Smooth muscle cell (in vitro differentiated cells): ENCODE measurements around the gene UNC5A. TPM values are rescaled to one million over a fixed set of nuclear protein-coding genes. Genes with fewer than 3 reads are reported as not detected.

Experiments
- DNase-seq: peaks from one replicate; lab custom pipeline; 2025; ENCODE audit not compliant: unreplicated experiment; lab: John Stamatoyannopoulos, UW
- H2AFZ ChIP-seq: fragments of 200-600 bp; sonication (generic); 2 replicates; pipeline ENCODE4 v1.6.0; 2016; ENCODE audit warnings: antibody characterized with exemption, low read depth, mild to moderate bottlenecking
- H3F3A ChIP-seq: fragments of 200-600 bp; sonication (generic); 2 replicates; pipeline ENCODE4 v1.6.0; 2017; ENCODE audit warnings: antibody characterized with exemption, low read depth
- H3K27ac ChIP-seq: fragments of 200-600 bp; sonication (generic); 2 replicates; pipeline ENCODE4 v1.5.1; 2016; ENCODE audit warnings: low read depth, mild to moderate bottlenecking
- H3K27me3 ChIP-seq: fragments of 200-600 bp; sonication (generic); 2 replicates; pipeline ENCODE4 v1.6.1; 2016; ENCODE audit warnings: low read depth, mild to moderate bottlenecking
- H3K36me3 ChIP-seq: fragments of 200-600 bp; sonication (generic); 2 replicates; pipeline ENCODE4 v1.5.1; 2016; ENCODE audit warnings: low read depth
- H3K4me1 ChIP-seq: fragments of 200-600 bp; sonication (generic); 2 replicates; pipeline ENCODE4 v1.5.1; 2016; ENCODE audit warnings: low read depth
- H3K4me2 ChIP-seq: fragments of 200-600 bp; sonication (generic); 2 replicates; pipeline ENCODE4 v1.6.0; 2016; ENCODE audit warnings: mild to moderate bottlenecking
- H3K4me3 ChIP-seq: fragments of 200-600 bp; sonication (generic); 2 replicates; pipeline ENCODE4 v1.5.1; 2016; ENCODE audit warnings: mild to moderate bottlenecking
- H3K79me2 ChIP-seq: fragments of 200-600 bp; sonication (generic); 2 replicates; pipeline ENCODE4 v1.6.0; 2016; ENCODE audit warnings: low read depth, mild to moderate bottlenecking
- H3K9ac ChIP-seq: fragments of 200-600 bp; sonication (generic); 2 replicates; pipeline ENCODE4 v1.6.0; 2016; ENCODE audit warnings: low read depth
- H3K9me3 ChIP-seq: fragments of 200-600 bp; sonication (generic); replicated peaks from 2 replicates; pipeline ENCODE4 v1.5.1; 2016; ENCODE audit warnings: low read depth
- H4K20me1 ChIP-seq: fragments of 200-600 bp; sonication (generic); 2 replicates; pipeline ENCODE4 v1.6.0; 2016; ENCODE audit warnings: low read depth
- WGBS: methylation state at CpG from one replicate; pipeline ENCODE4 v1.1.7; 2016; ENCODE audit warnings: low lambda C conversion rate; 5-methylcytosine and 5-hydroxymethylcytosine counted together
- polyA plus RNA-seq: library from polyadenylated mRNA; unstranded; fragments of >200 nt; fragmentation: Nextera tagmentation; extraction: Ambion mirVana; gene quantifications from 2 replicates; pipeline ENCODE4 v1.2.1, GENCODE V29; 2016
- total RNA-seq: library from RNA; depleted of rRNA; stranded (reverse); fragments of >200 nt; gene quantifications from 2 replicates; pipeline ENCODE4 v1.2.3, GENCODE V29; 2014
- TF ChIP-seq, protein P1 (sequence below): fragments of 200-600 bp; sonication (generic); IDR thresholded peaks from 2 replicates; pipeline ENCODE4 v1.5.1; 2017; ENCODE audit warnings: borderline replicate concordance, mild to moderate bottlenecking, antibody characterized with exemption; ENCODE audit not compliant: insufficient read depth, poor library complexity, severe bottlenecking

Gene UNC5A
- total and polyA plus RNA-seq, 2 experiments from 2014 or later, result not detected

DNA sequence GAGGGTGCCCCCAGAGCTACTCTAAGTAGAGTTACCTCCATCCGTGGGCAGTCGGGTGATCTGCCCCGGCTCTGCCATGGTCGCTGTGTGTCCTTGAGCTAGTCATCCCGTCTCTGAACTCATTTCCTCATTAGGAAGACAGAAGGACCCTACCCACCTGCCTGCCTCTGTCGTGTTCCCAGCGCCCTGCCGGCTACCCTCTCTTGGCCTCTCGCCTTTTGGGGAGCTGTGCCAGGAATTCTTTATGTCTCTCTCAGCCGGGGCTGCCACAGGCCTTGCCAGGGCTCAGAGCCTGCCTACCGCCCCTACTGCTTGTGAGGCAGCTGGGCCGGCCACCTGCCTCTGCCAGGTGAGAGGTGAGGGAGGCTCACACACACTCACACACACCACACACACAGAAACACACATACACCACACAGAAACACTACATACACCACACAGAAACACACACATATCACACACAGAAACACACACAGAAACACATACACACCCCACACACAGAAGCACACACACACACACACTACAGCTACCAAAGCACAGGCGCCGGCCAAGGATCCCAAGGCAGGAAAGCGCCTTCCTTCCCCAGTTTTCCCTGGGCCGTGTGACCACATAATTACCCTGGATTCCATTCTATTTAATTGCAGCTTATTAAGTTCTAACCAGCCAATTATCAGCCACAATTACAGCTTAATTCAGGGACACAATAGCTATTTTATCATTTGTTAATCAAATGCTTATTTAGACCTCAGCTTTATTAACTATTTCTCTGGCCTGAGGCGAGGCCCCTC lies 41.7 kb downstream of the UNC5A start:
- no peak overlapping the region for H3K9ac ChIP-seq
- no peaks in the 10 kb centered on the region for H4K20me1 ChIP-seq
- H3K27ac ChIP-seq, result no peak overlapping the region
- H3K79me2 ChIP-seq, result no peaks in the 10 kb centered on the region
- DNase-seq, result no peak
- peaks cover 16% of the 10 kb centered on the region for H3K27me3 ChIP-seq
- H3F3A ChIP-seq, result no peaks in the 10 kb centered on the region
- no peak overlapping the region for H2AFZ ChIP-seq
- no peaks in the 10 kb centered on the region for H3K36me3 ChIP-seq
- no peak overlapping the region for H3K4me3 ChIP-seq
- H3K4me2 ChIP-seq, result no peak overlapping the region
- TF ChIP-seq, protein P1, sequence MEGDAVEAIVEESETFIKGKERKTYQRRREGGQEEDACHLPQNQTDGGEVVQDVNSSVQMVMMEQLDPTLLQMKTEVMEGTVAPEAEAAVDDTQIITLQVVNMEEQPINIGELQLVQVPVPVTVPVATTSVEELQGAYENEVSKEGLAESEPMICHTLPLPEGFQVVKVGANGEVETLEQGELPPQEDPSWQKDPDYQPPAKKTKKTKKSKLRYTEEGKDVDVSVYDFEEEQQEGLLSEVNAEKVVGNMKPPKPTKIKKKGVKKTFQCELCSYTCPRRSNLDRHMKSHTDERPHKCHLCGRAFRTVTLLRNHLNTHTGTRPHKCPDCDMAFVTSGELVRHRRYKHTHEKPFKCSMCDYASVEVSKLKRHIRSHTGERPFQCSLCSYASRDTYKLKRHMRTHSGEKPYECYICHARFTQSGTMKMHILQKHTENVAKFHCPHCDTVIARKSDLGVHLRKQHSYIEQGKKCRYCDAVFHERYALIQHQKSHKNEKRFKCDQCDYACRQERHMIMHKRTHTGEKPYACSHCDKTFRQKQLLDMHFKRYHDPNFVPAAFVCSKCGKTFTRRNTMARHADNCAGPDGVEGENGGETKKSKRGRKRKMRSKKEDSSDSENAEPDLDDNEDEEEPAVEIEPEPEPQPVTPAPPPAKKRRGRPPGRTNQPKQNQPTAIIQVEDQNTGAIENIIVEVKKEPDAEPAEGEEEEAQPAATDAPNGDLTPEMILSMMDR, result no peak
- 85% methylated on average over 16 of the region's 17 CpGs for WGBS
- no peaks in the 10 kb centered on the region for H3K4me1 ChIP-seq
- H3K9me3 ChIP-seq, result no peaks in the 10 kb centered on the region

DNA sequence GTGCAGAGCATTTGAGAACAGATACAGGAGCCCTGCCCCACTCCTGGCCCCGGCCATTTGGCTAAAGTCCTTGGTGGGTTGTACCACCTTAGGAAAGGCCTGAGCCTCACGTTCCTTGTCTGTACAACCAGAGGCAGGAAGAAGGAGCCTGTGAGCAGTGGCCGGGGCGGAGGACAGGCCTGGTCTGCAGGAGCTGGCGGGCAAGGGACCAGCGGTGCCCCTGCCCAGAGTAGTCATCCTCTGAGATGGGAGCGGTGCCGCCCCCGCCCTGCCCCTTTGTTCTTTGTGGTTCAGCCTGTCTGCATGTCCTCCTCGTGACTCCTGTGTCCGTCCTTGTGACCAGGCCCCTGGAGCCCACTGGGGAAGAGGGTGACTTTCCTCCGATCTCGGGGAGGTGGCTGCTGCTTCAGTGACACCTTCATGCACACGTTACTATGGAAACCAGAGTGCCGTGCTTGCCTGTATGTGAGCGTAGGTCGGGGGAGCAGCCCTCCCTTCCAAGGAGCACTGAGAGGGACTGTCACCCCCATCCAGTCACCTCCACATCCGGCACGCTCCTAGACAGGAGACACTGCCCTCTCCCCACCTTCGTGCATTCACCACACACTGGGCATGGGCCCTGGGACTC lies 42.9 kb downstream of the UNC5A start:
- Histone ChIP-seq H3K36me3 (no peaks in the 10 kb centered on the region), H3K9me3 (no peaks in the 10 kb centered on the region), H3K9ac (no peak overlapping the region), H3K27me3 (peaks cover 21% of the 10 kb centered on the region), H3K4me2 (no peak overlapping the region), H3K4me3 (no peak overlapping the region), H3K4me1 (no peaks in the 10 kb centered on the region), H3K27ac (no peak overlapping the region), H3K79me2 (no peaks in the 10 kb centered on the region), H2AFZ (no peak overlapping the region), H4K20me1 (no peaks in the 10 kb centered on the region), H3F3A (no peaks in the 10 kb centered on the region)
- TF ChIP-seq, protein P1, result no peak
- no peak for DNase-seq
- 88% methylated on average over 20 of the region's 20 CpGs for WGBS

DNA sequence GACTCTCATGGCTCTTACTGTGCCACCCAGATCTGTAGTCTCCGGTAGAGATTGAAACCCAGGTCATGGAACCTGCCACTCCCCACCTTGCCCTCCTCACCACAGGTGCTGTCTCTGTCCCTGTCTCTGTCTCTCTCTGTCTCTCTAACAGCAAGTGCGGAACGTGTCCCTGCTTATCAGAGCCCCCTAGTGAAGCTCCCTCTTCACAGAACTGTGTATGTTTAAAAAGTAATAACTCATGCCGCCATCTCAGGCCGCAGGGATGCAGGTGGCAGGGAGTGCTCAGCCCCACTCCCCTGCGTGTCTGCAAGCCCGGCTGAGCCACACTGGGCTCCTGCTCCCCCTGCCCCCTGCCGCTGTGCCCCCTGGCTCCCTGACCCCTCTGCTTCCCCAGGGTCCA lies 43.8 kb downstream of the UNC5A start:
- Histone ChIP-seq H4K20me1 (no peaks in the 10 kb centered on the region), H3K27me3 (peaks cover 23% of the 10 kb centered on the region), H3K27ac (no peak overlapping the region), H3K9me3 (no peaks in the 10 kb centered on the region), H3K4me2 (no peak overlapping the region), H3K4me3 (no peak overlapping the region), H3K4me1 (no peaks in the 10 kb centered on the region), H3K79me2 (no peaks in the 10 kb centered on the region), H3F3A (no peaks in the 10 kb centered on the region), H3K9ac (no peak overlapping the region), H2AFZ (no peak overlapping the region), H3K36me3 (no peaks in the 10 kb centered on the region)
- TF ChIP-seq, protein P1, result no peak
- DNase-seq, result no peak
- WGBS, result 87% methylated on average over 8 of the region's 8 CpGs
